Endothelial cell of umbilical vein (primary cell): ENCODE results near the gene LAMA5. TPM values are rescaled to one million over a fixed set of nuclear protein-coding genes. Genes with fewer than 3 reads are reported as not detected.

ENCODE experiments used
- BruUV-seq: library from RNA; stranded (reverse); fragments of 400-500 nt; replicated peaks from 2 replicates; lab custom pipeline; 2021; lab: Mats Ljungman, UMichigan
- CTCF ChIA-PET: fragments of 300-600, 350-600 bp; sonication (Branson Sonifier 250); formaldehyde crosslinking; loops from one replicate; lab custom pipeline; 2021; ENCODE audit warnings: antibody characterized with exemption, inconsistent platforms; lab: Charles Lee
- POLR2A ChIA-PET: fragments of 300-600, 350-600 bp; sonication (Branson Sonifier 250); formaldehyde crosslinking; loops from one replicate; lab custom pipeline; 2021; ENCODE audit warnings: antibody characterized with exemption, inconsistent platforms; lab: Charles Lee
- DNase-seq: peaks from one replicate; pipeline ENCODE4 v3.0.0-alpha.2; 2011; ENCODE audit warnings: low read depth, low spot score
- FAIRE-seq: peaks from 2 replicates; lab custom pipeline; 2011; peaks lifted over from hg19 to GRCh38; lab: Jason Lieb, UNC
- H2AFZ ChIP-seq: 2 replicates; pipeline ENCODE4 v1.6.0; 2012; ENCODE audit warnings: low read depth, low read length, control low read depth, inconsistent platforms
- H3K27ac ChIP-seq: 2 replicates; pipeline ENCODE4 v1.5.1; 2011; ENCODE audit warnings: low read depth, mild to moderate bottlenecking, control low read depth, low read length, moderate library complexity; ENCODE audit not compliant: insufficient read depth
- H3K27me3 ChIP-seq, 2 experiments: 2 replicates each; pipeline versions ENCODE4 v1.6.0 to v1.6.1; 2011; ENCODE audit warnings: low read length in 2 of 2, mixed read lengths in 1 of 2; ENCODE audit not compliant: control insufficient read depth in 2 of 2, insufficient read depth in 2 of 2
- H3K36me3 ChIP-seq, 2 experiments: 2 replicates in 1 of 2; 3 replicates in 1 of 2; pipeline ENCODE4 v1.5.1; 2011; ENCODE audit warnings: low read length in 2 of 2, mild to moderate bottlenecking in 1 of 2, moderate library complexity in 1 of 2; ENCODE audit not compliant: control insufficient read depth in 2 of 2, insufficient read depth in 2 of 2; ENCODE audit errors: extremely low read depth in 1 of 2
- H3K4me1 ChIP-seq: 3 replicates; pipeline ENCODE4 v1.5.1; 2011; ENCODE audit warnings: mild to moderate bottlenecking, low read length; ENCODE audit not compliant: control insufficient read depth, insufficient read depth; ENCODE audit errors: extremely low read depth
- H3K4me2 ChIP-seq: 2 replicates; pipeline ENCODE4 v1.6.1; 2011; ENCODE audit warnings: low read length, control low read depth, mixed read lengths; ENCODE audit not compliant: insufficient read depth
- H3K4me3 ChIP-seq, 3 experiments: fragments of 200-600 bp in 1 of 3; sonication (generic), shearing (Covaris generic) in 1 of 3; replicated peaks in 1 of 3; 2 replicates each; pipeline ENCODE4 v1.5.1; 2011 to 2016; ENCODE audit warnings: control low read depth in 3 of 3, low read length in 3 of 3, mild to moderate bottlenecking in 2 of 3, inconsistent platforms in 1 of 3, low read depth in 1 of 3, moderate library complexity in 1 of 3; ENCODE audit not compliant: insufficient read depth in 1 of 3
- H3K79me2 ChIP-seq: 2 replicates; pipeline ENCODE4 v1.6.0; 2012; ENCODE audit warnings: low read length, inconsistent platforms; ENCODE audit not compliant: control insufficient read depth, insufficient read depth
- H3K9ac ChIP-seq: replicated peaks from 2 replicates; pipeline ENCODE3; 2011; ENCODE audit warnings: low read length, control low read depth; ENCODE audit not compliant: insufficient read depth; ENCODE audit errors: extremely low read depth
- H3K9me1 ChIP-seq: replicated peaks from 3 replicates; pipeline ENCODE4 v1.6.0; 2011; ENCODE audit warnings: mild to moderate bottlenecking, low read length; ENCODE audit not compliant: control insufficient read depth, insufficient read depth; ENCODE audit errors: extremely low read depth
- H3K9me3 ChIP-seq: replicated peaks from 2 replicates; pipeline ENCODE4 v1.5.1; 2012; ENCODE audit warnings: low read length, inconsistent platforms; ENCODE audit not compliant: control insufficient read depth, insufficient read depth
- H4K20me1 ChIP-seq: replicated peaks from 2 replicates; pipeline ENCODE3; 2011; ENCODE audit warnings: mild to moderate bottlenecking, low read length; ENCODE audit not compliant: control insufficient read depth, insufficient read depth; ENCODE audit errors: extremely low read depth
- EZH2 ChIP-seq: IDR thresholded peaks from 2 replicates; pipeline ENCODE4 v1.6.1; 2012; ENCODE audit warnings: borderline replicate concordance, low read depth, mild to moderate bottlenecking, moderate library complexity, low read length, inconsistent platforms; ENCODE audit not compliant: severe bottlenecking
- FOS ChIP-seq: IDR thresholded peaks from 2 replicates; pipeline ENCODE4 v1.6.1; 2011; ENCODE audit warnings: mild to moderate bottlenecking, low read length, moderate library complexity, borderline replicate concordance; ENCODE audit not compliant: insufficient read depth
- GATA2 ChIP-seq: IDR thresholded peaks from 2 replicates; pipeline ENCODE4 v1.7.0; 2011; ENCODE audit warnings: low read depth, mild to moderate bottlenecking, moderate library complexity, mixed read lengths, low read length; ENCODE audit not compliant: insufficient read length, insufficient read depth
- JUN ChIP-seq: IDR thresholded peaks from 2 replicates; pipeline ENCODE4 v1.6.1; 2011; ENCODE audit warnings: borderline replicate concordance, low read depth; ENCODE audit not compliant: insufficient read length, insufficient read depth
- MYC ChIP-seq: IDR thresholded peaks from one replicate; pipeline ENCODE4 v1.6.1; 2011; ENCODE audit warnings: mild to moderate bottlenecking, low read depth, low read length
- POLR2A ChIP-seq: IDR thresholded peaks from 2 replicates; pipeline ENCODE4 v1.6.1; 2012; ENCODE audit warnings: low read depth, mild to moderate bottlenecking, control low read depth, low read length
- POLR2AphosphoS5 ChIP-seq: IDR thresholded peaks from 2 replicates; pipeline ENCODE4 v1.6.1; 2012; ENCODE audit warnings: low read depth, mild to moderate bottlenecking, control low read depth, low read length, moderate library complexity; ENCODE audit not compliant: insufficient read depth
- dilution Hi-C: fragments of 300-500 bp; cut with MboI; formaldehyde crosslinking; loops from one replicate; pipeline ENCODE4 v1.15.0; 2019; ENCODE audit warnings: low sequenced_read_pairs; ENCODE audit not compliant: extremely low pct_ligation_motif_present
- intact Hi-C: fragments of 100-400 bp; cut with micrococcal nuclease; formaldehyde crosslinking; loops from one replicate; pipeline ENCODE4 v1.10.0; 2022
- polyA plus RNA-seq, 4 experiments: library from polyadenylated mRNA; depleted of rRNA in 3 of 4; stranded (reverse) in 3 of 4; unstranded in 1 of 4; fragments of >200 nt; gene quantifications; 2 replicates each; pipeline versions ENCODE4 v1.2.1 to v1.2.3, GENCODE V29; 2011 to 2012; ENCODE audit warnings: missing spikeins in 1 of 4
- total RNA-seq: library from RNA; stranded (reverse); gene quantifications from 2 replicates; pipeline ENCODE4 v1.2.3, GENCODE V29; 2021
- TF ChIP-seq, protein P1 (sequence below): IDR thresholded peaks from 2 replicates; pipeline ENCODE4 v1.6.1; 2011; ENCODE audit not compliant: insufficient read depth, insufficient read length
- TF ChIP-seq, protein P2 (sequence below), 2 donors: IDR thresholded peaks; 1 replicate in 1 of 2; 2 replicates in 1 of 2; pipeline ENCODE4 v1.5.1; 2011; ENCODE audit warnings: low read length in 2 of 2, mild to moderate bottlenecking in 2 of 2, moderate library complexity in 2 of 2, control low read depth in 1 of 2, inconsistent platforms in 1 of 2, low read depth in 1 of 2; ENCODE audit not compliant: insufficient read depth in 1 of 2; ENCODE audit errors: extremely low read depth in 1 of 2

Gene LAMA5
- total and polyA plus RNA-seq, 2 donors (not counting 3 experiments of a cell fraction or from before 2014, with no cell fraction given) = 24.0 to 145 TPM

DNA sequence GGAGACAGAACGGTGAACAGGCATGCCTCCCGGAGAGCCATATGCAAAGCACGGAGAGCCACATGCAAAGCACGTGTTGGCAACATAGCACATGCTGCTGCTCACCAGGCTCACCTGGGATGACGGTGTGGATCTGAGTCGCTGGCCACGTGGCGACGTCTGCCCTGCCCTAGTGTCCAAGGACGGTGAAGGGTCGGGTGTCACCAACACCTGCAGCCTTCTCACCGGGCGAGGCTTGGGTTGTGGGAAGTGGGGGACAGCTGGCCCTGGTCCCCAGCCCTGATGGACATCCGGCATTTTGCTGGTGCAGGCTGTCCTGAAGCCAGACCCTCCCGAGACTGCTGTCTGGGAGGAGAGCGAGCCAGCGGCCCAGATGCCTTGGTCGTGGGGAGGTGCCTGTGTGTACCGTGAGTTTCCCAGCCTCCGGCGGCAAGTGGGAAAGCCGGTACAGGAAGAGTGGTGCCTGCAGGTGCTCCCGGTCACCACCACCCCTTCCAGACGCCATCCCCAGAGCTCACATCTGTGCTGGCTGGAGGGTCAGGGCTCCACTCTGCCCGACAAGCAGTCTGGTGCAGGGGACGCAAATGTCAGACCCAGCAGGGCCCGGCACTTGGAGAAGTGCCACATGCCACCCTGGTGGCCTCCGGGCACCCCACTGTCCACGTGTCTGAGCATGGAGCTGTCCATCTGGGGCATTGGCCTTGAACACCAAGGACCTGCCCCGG is 70.2 kb downstream of the LAMA5 start:
- no peaks in the 10 kb centered on the region for H3K9me3 ChIP-seq
- no peaks in the 10 kb centered on the region for H3K27me3 ChIP-seq
- TF ChIP-seq JUN = no peak
- TF ChIP-seq, protein P1, sequence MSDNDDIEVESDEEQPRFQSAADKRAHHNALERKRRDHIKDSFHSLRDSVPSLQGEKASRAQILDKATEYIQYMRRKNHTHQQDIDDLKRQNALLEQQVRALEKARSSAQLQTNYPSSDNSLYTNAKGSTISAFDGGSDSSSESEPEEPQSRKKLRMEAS = no peak
- TF ChIP-seq EZH2 = no peak
- no peak for TF ChIP-seq POLR2AphosphoS5
- TF ChIP-seq POLR2A = no peak
- TF ChIP-seq, protein P2, sequence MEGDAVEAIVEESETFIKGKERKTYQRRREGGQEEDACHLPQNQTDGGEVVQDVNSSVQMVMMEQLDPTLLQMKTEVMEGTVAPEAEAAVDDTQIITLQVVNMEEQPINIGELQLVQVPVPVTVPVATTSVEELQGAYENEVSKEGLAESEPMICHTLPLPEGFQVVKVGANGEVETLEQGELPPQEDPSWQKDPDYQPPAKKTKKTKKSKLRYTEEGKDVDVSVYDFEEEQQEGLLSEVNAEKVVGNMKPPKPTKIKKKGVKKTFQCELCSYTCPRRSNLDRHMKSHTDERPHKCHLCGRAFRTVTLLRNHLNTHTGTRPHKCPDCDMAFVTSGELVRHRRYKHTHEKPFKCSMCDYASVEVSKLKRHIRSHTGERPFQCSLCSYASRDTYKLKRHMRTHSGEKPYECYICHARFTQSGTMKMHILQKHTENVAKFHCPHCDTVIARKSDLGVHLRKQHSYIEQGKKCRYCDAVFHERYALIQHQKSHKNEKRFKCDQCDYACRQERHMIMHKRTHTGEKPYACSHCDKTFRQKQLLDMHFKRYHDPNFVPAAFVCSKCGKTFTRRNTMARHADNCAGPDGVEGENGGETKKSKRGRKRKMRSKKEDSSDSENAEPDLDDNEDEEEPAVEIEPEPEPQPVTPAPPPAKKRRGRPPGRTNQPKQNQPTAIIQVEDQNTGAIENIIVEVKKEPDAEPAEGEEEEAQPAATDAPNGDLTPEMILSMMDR (IDR thresholded peaks at IDR 0.05; ENCODE audit: extremely low read depth in 1 of 2, insufficient read depth in 1 of 2, low read depth in 1 of 2, low read length in 2 of 2) = no peak
- no peak for TF ChIP-seq GATA2
- no peak for TF ChIP-seq FOS
- no peak for TF ChIP-seq MYC
- H3K4me2 ChIP-seq = no peak overlapping the region
- POLR2A ChIA-PET = no interaction called here
- DNase-seq (no peak), FAIRE-seq (no peak)
- H3K79me2 ChIP-seq = no peaks in the 10 kb centered on the region
- no peaks in the 10 kb centered on the region for H3K4me1 ChIP-seq
- intact Hi-C loops (no loop called here), dilution Hi-C loops (no loop called here)
- H3K9ac ChIP-seq = no peak overlapping the region
- no TSS peak for BruUV-seq
- H3K36me3 ChIP-seq = peaks cover 2 to 7% of the 10 kb centered on the region in 2 experiments
- CTCF ChIA-PET = interaction anchor here (2.2 kb wide), 1 partner anchor 86 kb away, joined by 10 read pairs; no protein-coding TSS in a partner anchor
- no peaks in the 10 kb centered on the region for H4K20me1 ChIP-seq
- no peak overlapping the region for H3K27ac ChIP-seq
- H3K9me1 ChIP-seq = no peaks in the 10 kb centered on the region
- no peak overlapping the region for H3K4me3 ChIP-seq
- no peak overlapping the region for H2AFZ ChIP-seq
